C4-2B (cell line): Measurements from ENCODE around the gene KHSRP.

Experiments
- CTCF ChIP-seq: fragments of 450-650 bp; conservative IDR thresholded peaks from 2 replicates; pipeline ENCODE4 v1.5.1; 2017; ENCODE audit warnings: mild to moderate bottlenecking
- ZFX ChIP-seq: fragments of 450-650 bp; IDR thresholded peaks from 2 replicates; pipeline ENCODE4 v1.6.1; 2017

DNA sequence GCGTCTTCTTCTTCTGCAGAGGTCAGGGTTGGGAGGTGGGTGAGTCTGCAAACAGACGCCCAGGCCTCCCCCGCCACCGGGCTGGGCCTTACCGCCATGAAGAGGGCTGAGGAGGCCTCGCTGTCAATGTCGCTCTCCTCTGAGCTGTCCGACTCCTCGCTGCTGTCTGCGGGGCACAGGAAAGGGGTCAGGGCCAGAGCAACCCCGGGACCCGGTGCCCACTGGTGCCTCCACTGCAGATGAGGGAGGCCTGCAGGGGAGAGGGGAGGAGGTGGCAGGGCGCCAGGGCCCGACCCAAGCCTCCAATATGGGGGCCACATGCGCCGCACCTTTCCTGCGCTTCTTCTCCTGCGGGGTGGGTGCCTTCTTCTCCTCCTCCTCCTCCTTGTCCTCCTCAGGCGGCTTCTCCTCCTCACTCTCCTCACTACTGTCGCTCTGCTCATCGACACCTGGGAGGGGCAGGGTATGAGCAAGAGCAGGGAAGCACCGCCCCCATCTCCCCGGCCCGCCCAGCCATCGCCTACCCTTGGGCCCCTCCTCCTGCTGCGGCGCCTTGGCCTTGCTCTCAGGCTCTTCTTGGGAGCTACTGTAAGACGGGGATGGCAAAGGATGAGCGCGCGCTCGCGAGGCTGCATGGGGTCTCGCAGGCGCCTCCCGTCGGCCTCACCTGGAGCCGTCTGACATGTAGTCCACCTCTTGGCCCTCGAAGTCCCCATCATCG lies 43.4 kb downstream of the KHSRP start:
- TF ChIP-seq CTCF = no peak
- no peak for TF ChIP-seq ZFX
